Measurements from ENCODE around the gene ZNF708. TPM values are rescaled to one million over a fixed set of nuclear protein-coding genes. Genes with fewer than 3 reads are reported as not detected.

Gene ZNF708
- total and polyA plus RNA-seq, 9 of the 15 experiments (the other 6 are each of a cell fraction or from before 2014, with no cell fraction given), result 2.9 to 11.9 (median 6.7) TPM

GRCh38 chr19:21328885-21329605 is at the start of gene ZNF708 (continued):
- TF ChIP-seq ARID1B (IDR thresholded peaks at IDR 0.05) (no peak), NFYB (IDR thresholded peaks at IDR 0.05; ENCODE audit: extremely low read depth, insufficient read length) (peak; percentile 33), ZBTB40 (IDR thresholded peaks at IDR 0.05) (peak; percentile 73), ZBTB40 (CRISPR knock-in tag; IDR thresholded peaks at IDR 0.05) (no peak), ATF7 (IDR thresholded peaks at IDR 0.05) (peak; percentile 11; the same call in 1 of the 2 replicates), PPARD (CRISPR knock-in tag; IDR thresholded peaks at IDR 0.05) (no peak), HMG20A (CRISPR knock-in tag; conservative IDR thresholded peaks at IDR 0.05) (no peak), DDX20 (tag; IDR thresholded peaks at IDR 0.05; ENCODE audit: low read depth) (no peak), ELK3 (CRISPR knock-in tag; IDR thresholded peaks at IDR 0.05) (no peak), HNRNPL (IDR thresholded peaks at IDR 0.05; ENCODE audit: low read depth, low read length) (no peak)
- TF ChIP-seq, protein P1, sequence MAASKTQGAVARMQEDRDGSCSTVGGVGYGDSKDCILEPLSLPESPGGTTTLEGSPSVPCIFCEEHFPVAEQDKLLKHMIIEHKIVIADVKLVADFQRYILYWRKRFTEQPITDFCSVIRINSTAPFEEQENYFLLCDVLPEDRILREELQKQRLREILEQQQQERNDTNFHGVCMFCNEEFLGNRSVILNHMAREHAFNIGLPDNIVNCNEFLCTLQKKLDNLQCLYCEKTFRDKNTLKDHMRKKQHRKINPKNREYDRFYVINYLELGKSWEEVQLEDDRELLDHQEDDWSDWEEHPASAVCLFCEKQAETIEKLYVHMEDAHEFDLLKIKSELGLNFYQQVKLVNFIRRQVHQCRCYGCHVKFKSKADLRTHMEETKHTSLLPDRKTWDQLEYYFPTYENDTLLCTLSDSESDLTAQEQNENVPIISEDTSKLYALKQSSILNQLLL (CRISPR knock-in tag; IDR thresholded peaks at IDR 0.05; ENCODE audit: borderline replicate concordance), result no peak
- TF ChIP-seq, protein P2, sequence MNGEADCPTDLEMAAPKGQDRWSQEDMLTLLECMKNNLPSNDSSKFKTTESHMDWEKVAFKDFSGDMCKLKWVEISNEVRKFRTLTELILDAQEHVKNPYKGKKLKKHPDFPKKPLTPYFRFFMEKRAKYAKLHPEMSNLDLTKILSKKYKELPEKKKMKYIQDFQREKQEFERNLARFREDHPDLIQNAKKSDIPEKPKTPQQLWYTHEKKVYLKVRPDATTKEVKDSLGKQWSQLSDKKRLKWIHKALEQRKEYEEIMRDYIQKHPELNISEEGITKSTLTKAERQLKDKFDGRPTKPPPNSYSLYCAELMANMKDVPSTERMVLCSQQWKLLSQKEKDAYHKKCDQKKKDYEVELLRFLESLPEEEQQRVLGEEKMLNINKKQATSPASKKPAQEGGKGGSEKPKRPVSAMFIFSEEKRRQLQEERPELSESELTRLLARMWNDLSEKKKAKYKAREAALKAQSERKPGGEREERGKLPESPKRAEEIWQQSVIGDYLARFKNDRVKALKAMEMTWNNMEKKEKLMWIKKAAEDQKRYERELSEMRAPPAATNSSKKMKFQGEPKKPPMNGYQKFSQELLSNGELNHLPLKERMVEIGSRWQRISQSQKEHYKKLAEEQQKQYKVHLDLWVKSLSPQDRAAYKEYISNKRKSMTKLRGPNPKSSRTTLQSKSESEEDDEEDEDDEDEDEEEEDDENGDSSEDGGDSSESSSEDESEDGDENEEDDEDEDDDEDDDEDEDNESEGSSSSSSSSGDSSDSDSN (IDR thresholded peaks at IDR 0.05; ENCODE audit: borderline replicate concordance in 1 of 2, low read depth in 2 of 2, low read length in 2 of 2), result peak in 1 of 2 experiments; percentile 44; a peak in 1 of 4 replicates

Measured in K562 (cell line).